Lower leg skin (tissue), 3 donors: Measurements from ENCODE around the gene DHRS13.

Source experiments
- POLR2A ChIP-seq, 2 donors: fragments of 450-650 bp; IDR thresholded peaks; one replicate each; pipeline ENCODE4 v1.6.1; 2016 to 2017; ENCODE audit warnings: antibody characterized with exemption in 2 of 2, mild to moderate bottlenecking in 1 of 2, moderate library complexity in 1 of 2
- TF ChIP-seq, protein P1 (sequence below), 3 donors: fragments of 450-650 bp; IDR thresholded peaks; one replicate each; pipeline ENCODE4 v1.5.1; 2016; ENCODE audit warnings: antibody characterized with exemption in 3 of 3, mild to moderate bottlenecking in 3 of 3, moderate library complexity in 2 of 3

DNA sequence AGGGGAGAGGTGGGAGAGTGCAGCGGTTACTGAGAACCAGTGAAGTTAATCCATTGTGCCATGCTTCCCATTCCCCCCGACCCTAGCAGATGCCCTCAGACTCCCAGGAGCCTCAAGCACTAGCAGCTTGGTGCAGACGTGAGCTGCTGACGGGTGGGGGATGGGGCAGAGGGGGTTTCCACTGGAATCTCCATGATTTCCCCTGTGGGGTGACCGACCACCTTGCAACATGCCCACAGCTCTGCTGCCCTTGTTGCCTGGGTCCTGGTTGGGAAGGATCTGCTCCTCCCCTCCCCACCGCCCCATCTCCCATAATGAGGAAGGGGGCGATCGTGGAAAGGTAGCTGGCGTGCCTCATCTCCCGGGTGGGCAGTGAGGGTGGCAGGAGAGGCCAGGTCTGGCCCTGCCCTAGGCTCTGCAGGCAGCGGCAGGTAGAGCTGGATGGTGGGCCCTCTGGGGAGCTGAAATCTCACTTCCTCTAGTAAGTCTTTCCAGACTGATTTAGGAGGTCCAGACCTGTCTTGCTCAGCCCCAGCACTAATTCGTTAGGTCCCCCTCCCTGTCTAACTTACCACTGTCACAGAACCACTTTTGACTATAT is 14.9 kb downstream of the DHRS13 start:
- TF ChIP-seq, protein P1, sequence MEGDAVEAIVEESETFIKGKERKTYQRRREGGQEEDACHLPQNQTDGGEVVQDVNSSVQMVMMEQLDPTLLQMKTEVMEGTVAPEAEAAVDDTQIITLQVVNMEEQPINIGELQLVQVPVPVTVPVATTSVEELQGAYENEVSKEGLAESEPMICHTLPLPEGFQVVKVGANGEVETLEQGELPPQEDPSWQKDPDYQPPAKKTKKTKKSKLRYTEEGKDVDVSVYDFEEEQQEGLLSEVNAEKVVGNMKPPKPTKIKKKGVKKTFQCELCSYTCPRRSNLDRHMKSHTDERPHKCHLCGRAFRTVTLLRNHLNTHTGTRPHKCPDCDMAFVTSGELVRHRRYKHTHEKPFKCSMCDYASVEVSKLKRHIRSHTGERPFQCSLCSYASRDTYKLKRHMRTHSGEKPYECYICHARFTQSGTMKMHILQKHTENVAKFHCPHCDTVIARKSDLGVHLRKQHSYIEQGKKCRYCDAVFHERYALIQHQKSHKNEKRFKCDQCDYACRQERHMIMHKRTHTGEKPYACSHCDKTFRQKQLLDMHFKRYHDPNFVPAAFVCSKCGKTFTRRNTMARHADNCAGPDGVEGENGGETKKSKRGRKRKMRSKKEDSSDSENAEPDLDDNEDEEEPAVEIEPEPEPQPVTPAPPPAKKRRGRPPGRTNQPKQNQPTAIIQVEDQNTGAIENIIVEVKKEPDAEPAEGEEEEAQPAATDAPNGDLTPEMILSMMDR (IDR thresholded peaks at IDR 0.05): no peak
- no peak for TF ChIP-seq POLR2A (IDR thresholded peaks at IDR 0.05)
